Measurements from ENCODE around the gene ACBD3.

- TF ChIP-seq CTCF (IDR thresholded peaks at IDR 0.05; ENCODE audit: control extremely low read depth in 1 of 3, insufficient read depth in 1 of 3, low read depth in 1 of 3, low read length in 3 of 3), result no peak
- no peak for TF ChIP-seq SP4 (IDR thresholded peaks at IDR 0.05; ENCODE audit: low read length)
- TF ChIP-seq CHD2 (IDR thresholded peaks at IDR 0.05; ENCODE audit: low read length), result no peak
Measured at GRCh38 chr1:226203655-226204054, 17.1 kb upstream of the ACBD3 start.
